ENCODE data around the gene KLK7. TPM values are rescaled to one million over a fixed set of nuclear protein-coding genes. Genes with fewer than 3 reads are reported as not detected.

The KLK7 gene
- not detected in 2 replicates for total RNA-seq (2014; rRNA removed; shearing (Covaris generic))

GRCh38 chr19:50983625-50984292 is at the start of gene KLK7:
Gene KLK7 (minus strand): TSS chr19:50983917. CDS start chr19:50982399, 1,518 bp downstream.
- no peak for DNase-seq (ENCODE audit: low spot score)

GRCh38 chr19:51031880-51032225 is 48.1 kb upstream of the KLK7 start:
- no peak for DNase-seq (ENCODE audit: low spot score)

GRCh38 chr19:51031220-51031879 is 47.6 kb upstream of the KLK7 start:
- DNase-seq (ENCODE audit: low spot score) = no peak

- DNase-seq (ENCODE audit: low spot score) = no peak
Measured at GRCh38 chr19:51030631-51031030, 46.9 kb upstream of the KLK7 start.

GRCh38 chr19:51029718-51030117 is 46.0 kb upstream of the KLK7 start:
- no peak for DNase-seq (ENCODE audit: low spot score)

GRCh38 chr19:51027873-51028272 is 44.2 kb upstream of the KLK7 start:
- no peak for DNase-seq (ENCODE audit: low spot score)

- no peak for DNase-seq (ENCODE audit: low spot score)
Measured at GRCh38 chr19:51027126-51027806, 43.5 kb upstream of the KLK7 start.

GRCh38 chr19:51026554-51026831 is 42.8 kb upstream of the KLK7 start, which contains the start of gene KLK11:
Gene KLK11 (minus strand): TSS chr19:51026616. CDS start chr19:51025631, 985 bp downstream.
- DNase-seq (ENCODE audit: low spot score) = no peak

GRCh38 chr19:51025809-51026553 is 42.3 kb upstream of the KLK7 start:
- no peak for DNase-seq (ENCODE audit: low spot score)

- no peak for DNase-seq (ENCODE audit: low spot score)
Measured at GRCh38 chr19:51025401-51025800, 41.7 kb upstream of the KLK7 start.

- no peak for DNase-seq (ENCODE audit: low spot score)
Measured at GRCh38 chr19:51024924-51025323, 41.2 kb upstream of the KLK7 start.

GRCh38 chr19:51023946-51024345 is 40.2 kb upstream of the KLK7 start:
- no peak for DNase-seq (ENCODE audit: low spot score)

GRCh38 chr19:51022526-51022925 is 38.8 kb upstream of the KLK7 start:
- no peak for DNase-seq (ENCODE audit: low spot score)

GRCh38 chr19:51020988-51021651 is 37.4 kb upstream of the KLK7 start:
- DNase-seq (ENCODE audit: low spot score) = peak; percentile 61

- no peak for DNase-seq (ENCODE audit: low spot score)
Measured at GRCh38 chr19:51019544-51019925, 35.8 kb upstream of the KLK7 start, which contains the start of gene KLK10. Gene KLK10 (minus strand): TSS chr19:51019709. CDS start chr19:51019130, 579 bp downstream.

GRCh38 chr19:51018745-51019543 is 35.2 kb upstream of the KLK7 start:
- no peak for DNase-seq (ENCODE audit: low spot score)

- DNase-seq (ENCODE audit: low spot score) = peak; percentile 70
Measured at GRCh38 chr19:51016798-51017683, 33.3 kb upstream of the KLK7 start.

- DNase-seq (ENCODE audit: low spot score) = no peak
Measured at GRCh38 chr19:51015691-51016267, 32.1 kb upstream of the KLK7 start.

GRCh38 chr19:51014242-51014641 is 30.5 kb upstream of the KLK7 start:
- DNase-seq (ENCODE audit: low spot score) = no peak

Data from H4 (cell line).